Measurements from ENCODE around the gene CCDC57. TPM values are rescaled to one million over a fixed set of nuclear protein-coding genes. Genes with fewer than 3 reads are reported as not detected.
"Not testable (repeated sequence)": the region's sequence is repeated elsewhere in the genome, so short reads cannot be mapped to it uniquely, and the experiment has no call there.

Gene CCDC57
- total RNA-seq (2022) (69.9 and 76.8 TPM in 2 replicates), Bru-seq, nascent RNA (percentile 62 among the genes with signal in this experiment), BruChase-seq, experiment 1, labeled RNA remaining after a 6-hour chase (percentile 83 among the genes with signal in this experiment), BruChase-seq, experiment 2, labeled RNA remaining after a 2-hour chase (percentile 81 among the genes with signal in this experiment)
- long read RNA-seq, transcript CCDC57-219 (2 exons, 513 nt), result major isoform, 17 of 32 reads
- long read RNA-seq, partial matches to known transcripts, result 2 of 32 reads
- long read RNA-seq, other reads (novel, unspliced or antisense), result 13 of 32 reads

- CTCF ChIA-PET, result interaction anchor here (0.6 to 0.7 kb wide), 2 partner anchors 282 to 990 kb away, joined by 3 read pairs; partner anchors contain the start of gene CEP131
- Mint-ChIP-seq H3K27ac (ENCODE audit: unreplicated experiment) (peak within 1 kb of the TSS; percentile 60), H3K27me3 (ENCODE audit: unreplicated experiment) (no peaks in the 10 kb centered on the region), H3K9me3 (ENCODE audit: low read depth, unreplicated experiment) (no peaks in the 10 kb centered on the region), H3K36me3 (ENCODE audit: insufficient read depth, unreplicated experiment) (peaks cover 45% of the 10 kb centered on the region), H3K4me3 (ENCODE audit: low read depth, unreplicated experiment) (peak within 1 kb of the TSS; percentile 63), H3K4me1 (ENCODE audit: low read depth, unreplicated experiment) (peaks cover 33% of the 10 kb centered on the region)
- no peak for TF ChIP-seq CTCF (IDR thresholded peaks at IDR 0.05; ENCODE audit: unreplicated experiment)
- peak; percentile 82 for DNase-seq
- intact Hi-C loops (cut with micrococcal nuclease; ENCODE audit: unreplicated experiment), result no loop called here
- BruUV-seq (replicated peaks), result no TSS peak
These were observed at the start of gene CCDC57 for GRCh38 chr17:82212331-82213250. TSS of gene CCDC57 (minus strand) at chr17:82212842. CDS start at chr17:82201944, 10,898 bp downstream.

GRCh38 chr17:82262344-82262743 lies 49.7 kb upstream of the CCDC57 start:
- Mint-ChIP-seq H3K36me3 (ENCODE audit: insufficient read depth, unreplicated experiment) (peaks cover 93% of the 10 kb centered on the region), H3K27ac (ENCODE audit: unreplicated experiment) (no peak overlapping the region), H3K27me3 (ENCODE audit: unreplicated experiment) (no peaks in the 10 kb centered on the region), H3K9me3 (ENCODE audit: low read depth, unreplicated experiment) (no peaks in the 10 kb centered on the region), H3K4me1 (ENCODE audit: low read depth, unreplicated experiment) (peaks cover 14% of the 10 kb centered on the region), H3K4me3 (ENCODE audit: low read depth, unreplicated experiment) (no peak overlapping the region)
- TF ChIP-seq CTCF (IDR thresholded peaks at IDR 0.05; ENCODE audit: unreplicated experiment), result no peak
- CTCF ChIA-PET, result no interaction called here
- BruUV-seq (replicated peaks), result no TSS peak
- intact Hi-C loops (cut with micrococcal nuclease; ENCODE audit: unreplicated experiment), result no loop called here
- DNase-seq, result no peak

- BruUV-seq (replicated peaks); H3K4me1 Mint-ChIP-seq (ENCODE audit: low read depth, unreplicated experiment); DNase-seq; H3K27me3 Mint-ChIP-seq (ENCODE audit: unreplicated experiment); H3K27ac Mint-ChIP-seq (ENCODE audit: unreplicated experiment); CTCF ChIA-PET; intact Hi-C loops (cut with micrococcal nuclease; ENCODE audit: unreplicated experiment); H3K9me3 Mint-ChIP-seq (ENCODE audit: low read depth, unreplicated experiment); H3K4me3 Mint-ChIP-seq (ENCODE audit: low read depth, unreplicated experiment): not testable (repeated sequence)
- peaks cover 92% of the 10 kb centered on the region for H3K36me3 Mint-ChIP-seq (ENCODE audit: insufficient read depth, unreplicated experiment)
These were observed 47.6 kb upstream of the CCDC57 start for GRCh38 chr17:82259972-82260961.

- CTCF ChIA-PET, result no interaction called here
- Mint-ChIP-seq H3K9me3 (ENCODE audit: low read depth, unreplicated experiment) (no peaks in the 10 kb centered on the region), H3K4me1 (ENCODE audit: low read depth, unreplicated experiment) (no peaks in the 10 kb centered on the region), H3K36me3 (ENCODE audit: insufficient read depth, unreplicated experiment) (peaks cover 77% of the 10 kb centered on the region), H3K27me3 (ENCODE audit: unreplicated experiment) (no peaks in the 10 kb centered on the region), H3K4me3 (ENCODE audit: low read depth, unreplicated experiment) (no peak overlapping the region), H3K27ac (ENCODE audit: unreplicated experiment) (no peak overlapping the region)
- BruUV-seq (replicated peaks), result no TSS peak
- DNase-seq, result no peak
- no peak for TF ChIP-seq CTCF (IDR thresholded peaks at IDR 0.05; ENCODE audit: unreplicated experiment)
- intact Hi-C loops (cut with micrococcal nuclease; ENCODE audit: unreplicated experiment), result no loop called here
These were observed 45.9 kb upstream of the CCDC57 start for GRCh38 chr17:82258555-82258954.

Data from Calu3 (cell line).